NCI-H2171 treated with DMSO at 0.1 percent for 48 hours (cell line): ENCODE data around the gene NT5DC3.
A peak's percentile ranks its signal among the peaks of the same experiment; 100 is the strongest.
"Not testable (repeated sequence)": the region's sequence is repeated elsewhere in the genome, so short reads cannot be mapped to it uniquely, and the experiment has no call there.

Experiments used
- DNase-seq: peaks from one replicate; lab custom pipeline; 2025; lab: John Stamatoyannopoulos, UW

Gene NT5DC3

DNA sequence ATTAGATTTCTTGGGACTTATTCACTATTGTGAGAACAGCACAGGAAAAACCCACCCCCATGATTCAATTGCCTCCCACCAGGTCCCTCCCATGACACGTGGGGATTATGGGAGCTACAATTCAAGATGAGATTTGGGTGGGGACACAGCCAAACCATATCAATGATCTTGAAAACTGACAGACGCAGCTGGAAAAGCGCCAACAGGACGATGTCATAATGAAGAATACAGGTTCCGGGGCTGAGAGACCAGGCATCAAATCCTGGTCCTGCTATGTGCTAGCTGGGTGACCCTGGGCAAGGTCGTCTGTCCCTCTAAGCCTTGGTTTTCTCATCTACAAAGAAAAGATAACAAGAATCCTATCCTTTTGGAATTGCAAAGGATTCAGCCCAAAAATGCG is 31.4 kb downstream of the NT5DC3 start:
- DNase-seq, result not testable (repeated sequence)

GRCh38 chr12:103809154-103809553 is 31.9 kb downstream of the NT5DC3 start:
- no peak for DNase-seq

- DNase-seq, result no peak
These were observed 32.7 kb downstream of the NT5DC3 start for GRCh38 chr12:103808239-103808880.

DNA sequence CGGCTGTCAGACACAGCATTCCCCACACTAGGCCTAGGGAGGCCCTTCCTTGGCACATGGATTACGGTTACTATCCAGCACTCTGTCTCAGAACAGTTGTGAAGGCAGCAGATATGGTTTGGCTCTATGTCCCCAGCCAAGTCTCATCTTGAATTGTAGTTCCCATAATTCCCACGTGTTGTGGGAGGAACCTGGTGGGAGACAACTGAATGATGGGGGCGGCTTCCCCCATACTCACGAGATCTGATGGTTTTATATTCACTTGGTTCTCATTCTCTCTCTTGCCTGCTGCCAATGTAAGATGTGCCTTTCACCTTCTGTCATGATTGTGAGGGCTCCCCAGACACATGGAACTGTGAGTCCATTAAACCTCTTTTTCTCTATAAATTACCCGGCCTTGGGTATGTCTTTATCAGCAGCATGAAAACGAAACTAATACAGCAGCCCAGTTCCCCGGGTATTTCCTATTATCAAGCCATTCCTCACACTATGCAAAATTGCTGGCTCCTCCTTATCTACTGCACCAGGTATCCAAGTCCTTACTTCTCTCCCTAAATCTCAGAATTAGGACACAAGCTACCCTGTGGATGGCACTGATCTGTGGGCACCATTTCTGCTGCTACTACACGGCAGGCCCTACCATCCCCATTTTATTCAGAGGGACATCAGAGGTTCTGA is 33.3 kb downstream of the NT5DC3 start:
- no peak for DNase-seq

- DNase-seq, result no peak
These were observed 34.2 kb downstream of the NT5DC3 start for GRCh38 chr12:103806803-103807202.

DNA sequence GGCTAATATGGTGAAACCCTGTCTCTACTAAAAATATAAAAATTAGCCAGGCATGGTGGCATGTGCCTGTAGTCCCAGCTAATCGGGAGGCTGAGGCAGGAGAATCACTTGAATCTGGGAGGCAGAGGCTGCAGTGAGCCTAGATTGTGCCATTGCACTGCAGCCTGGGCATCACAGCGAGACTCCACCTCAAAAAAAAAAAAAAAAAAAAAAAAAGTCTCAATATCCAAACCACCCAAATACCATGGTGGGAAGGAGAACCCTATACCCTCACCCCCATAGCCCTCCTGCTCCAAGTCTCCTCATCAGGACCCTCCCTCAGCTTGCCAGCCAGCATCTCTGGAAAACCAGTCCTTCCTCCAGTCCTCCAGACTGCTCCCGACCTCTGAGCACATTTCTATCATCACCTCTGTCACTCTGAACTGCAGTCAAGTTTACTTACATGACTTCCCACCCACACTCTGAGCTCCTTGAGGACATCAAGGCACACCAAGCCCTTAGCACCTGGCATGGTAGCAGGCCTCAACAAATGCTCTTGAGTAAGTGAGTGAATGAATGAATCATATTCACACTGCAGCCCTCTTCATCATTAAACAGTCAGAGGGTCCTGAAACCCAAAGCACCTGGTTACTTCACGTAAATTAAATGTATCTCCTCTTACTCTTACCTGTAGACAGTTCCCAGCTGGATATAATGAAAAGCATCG is 35.2 kb downstream of the NT5DC3 start:
- no peak for DNase-seq

GRCh38 chr12:103803847-103804246 is 37.2 kb downstream of the NT5DC3 start:
- DNase-seq, result no peak

DNA sequence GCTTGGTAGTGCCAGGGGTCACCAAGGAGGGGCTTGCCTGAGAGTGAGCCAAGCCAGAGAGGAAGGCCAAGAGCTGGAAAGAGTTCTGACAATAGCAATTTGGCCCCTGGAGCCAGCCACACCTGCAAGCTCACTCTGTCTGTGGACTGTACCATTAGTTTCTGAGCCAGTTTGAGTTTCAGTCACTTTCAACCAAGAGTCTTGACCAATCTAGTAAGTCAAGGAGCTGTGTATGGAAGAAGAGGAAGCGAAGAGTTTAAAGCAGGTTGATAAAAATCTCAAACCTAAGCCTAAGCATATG is 38.5 kb downstream of the NT5DC3 start:
- no peak for DNase-seq

DNA sequence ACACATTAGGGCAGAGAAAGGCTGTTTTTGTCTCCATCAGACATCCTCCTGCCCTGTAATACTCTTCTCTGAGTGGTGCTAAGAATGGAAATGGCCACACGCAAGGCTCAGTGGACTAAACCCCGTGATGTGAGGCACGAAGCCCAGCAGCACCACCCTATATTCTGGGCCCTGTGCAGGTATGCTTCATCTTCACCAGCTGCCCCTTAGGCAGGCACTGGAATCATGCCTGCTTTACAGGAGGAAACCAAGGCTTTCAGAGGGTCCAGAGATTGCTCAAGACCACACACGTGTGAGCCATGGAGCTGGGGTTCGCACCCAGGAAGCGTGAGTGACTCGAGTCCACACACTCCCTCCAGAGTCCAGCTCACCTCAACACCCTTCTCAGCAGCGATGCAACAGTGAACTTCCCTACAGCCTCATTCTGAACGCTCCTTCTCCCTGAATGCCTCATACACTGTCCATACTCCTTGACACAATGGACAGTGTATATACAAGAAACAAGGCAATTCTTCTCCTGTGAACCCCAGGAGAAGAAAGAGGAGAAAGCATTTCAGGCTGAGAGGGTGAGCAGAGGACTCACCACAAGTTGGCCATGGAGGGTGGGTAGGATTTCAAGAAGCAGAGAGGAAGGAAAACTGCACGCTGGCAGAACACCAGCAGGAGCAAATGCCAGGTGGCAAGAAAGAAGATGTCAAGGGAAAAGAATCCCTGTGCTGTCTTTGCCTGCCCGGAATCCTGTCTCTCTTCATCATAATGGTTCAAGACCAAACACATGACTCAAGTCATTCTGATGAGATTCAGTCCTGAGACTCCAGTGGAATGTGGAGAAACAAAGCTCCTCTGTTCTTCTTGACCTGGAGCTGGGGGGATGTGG is 39.1 kb downstream of the NT5DC3 start:
- DNase-seq, result no peak

- DNase-seq, result peak; percentile 87
These were observed 40.9 kb downstream of the NT5DC3 start for GRCh38 chr12:103799857-103800771.

GRCh38 chr12:103799504-103799856 is 41.6 kb downstream of the NT5DC3 start:
- DNase-seq, result no peak

DNA sequence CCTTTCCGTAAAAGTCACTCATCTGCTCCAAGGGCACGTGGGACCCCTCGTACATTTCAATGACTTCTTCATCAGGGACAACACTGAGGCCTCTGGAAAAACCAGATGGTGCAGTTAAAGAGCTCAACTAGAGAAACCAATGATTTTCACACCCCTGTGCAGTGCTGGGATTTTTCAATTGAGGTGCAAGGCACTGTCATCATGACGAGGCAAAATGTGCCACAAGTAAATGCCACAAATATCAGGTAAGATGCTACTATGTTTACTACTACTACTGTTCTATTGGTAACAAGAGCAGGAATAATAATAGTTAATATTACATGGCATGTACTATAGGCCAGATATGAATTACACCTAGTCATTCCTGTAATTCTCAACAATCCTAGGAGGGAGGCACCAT is 42.4 kb downstream of the NT5DC3 start:
- no peak for DNase-seq

DNA sequence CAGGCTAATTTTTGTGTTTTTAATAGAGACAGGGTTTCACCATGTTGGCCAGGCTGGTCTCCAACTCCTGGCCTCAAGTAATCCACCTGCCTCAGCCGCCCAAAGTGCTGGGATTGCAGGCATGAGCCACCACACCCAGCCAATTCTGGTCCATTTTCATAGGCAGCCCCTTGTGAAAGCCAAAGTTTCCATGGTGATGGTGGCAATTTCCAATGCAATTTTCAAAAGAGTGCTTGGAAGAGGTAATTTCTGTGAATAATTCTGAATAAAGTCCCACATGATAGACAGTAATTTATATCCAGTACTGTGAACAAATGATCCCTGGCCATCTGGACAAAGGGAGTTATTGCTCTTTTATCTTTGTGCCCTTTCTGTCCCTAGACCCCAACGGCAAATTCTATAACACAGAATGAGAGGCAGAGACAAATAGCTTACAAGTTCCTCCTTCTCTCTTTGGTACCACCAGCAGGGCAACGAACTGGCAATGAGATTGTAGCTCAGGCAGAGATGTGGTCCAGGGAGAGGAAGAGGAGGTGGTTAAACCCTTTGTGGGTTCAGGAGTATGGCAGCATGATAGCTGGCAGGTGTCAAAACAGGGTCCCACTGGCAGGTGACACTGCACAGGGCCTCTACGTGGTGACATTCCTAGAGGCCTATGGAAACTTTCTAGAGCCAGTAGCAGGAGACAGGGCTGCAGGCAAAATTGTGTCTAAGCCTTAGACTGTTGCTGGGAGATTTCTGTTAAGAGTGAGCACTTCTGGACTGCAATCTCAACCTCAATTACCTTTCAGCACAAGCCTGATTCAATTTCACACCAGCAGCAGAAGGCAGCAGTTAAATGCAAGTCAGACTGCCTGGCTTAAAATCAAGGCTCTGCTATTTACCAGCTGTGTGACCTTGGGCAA is 46.5 kb downstream of the NT5DC3 start:
- DNase-seq, result no peak

DNA sequence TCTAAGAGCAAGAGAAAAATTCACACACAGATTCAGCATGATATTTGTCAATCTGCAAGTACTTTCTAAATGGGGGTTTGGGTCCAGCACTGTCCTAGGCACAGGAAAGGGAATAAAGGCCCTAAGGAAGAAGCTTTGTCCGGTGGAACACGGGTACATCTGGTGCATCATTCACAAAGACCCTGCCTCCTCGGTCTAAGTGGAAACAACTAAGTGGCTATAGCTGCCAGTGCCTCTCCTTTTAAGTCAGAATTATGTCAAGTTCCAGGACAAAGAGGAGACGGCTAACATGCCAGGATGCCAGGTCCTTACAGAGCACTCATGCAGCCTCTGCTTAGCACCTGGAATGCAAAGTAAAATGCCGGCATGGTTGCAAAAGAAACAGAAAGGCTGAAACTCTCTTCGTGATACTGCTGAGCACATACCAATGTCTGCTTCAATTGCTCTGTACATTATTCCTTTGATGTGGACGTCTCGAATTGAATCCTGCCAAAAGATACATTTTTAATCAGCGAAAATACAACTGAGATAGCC is 47.5 kb downstream of the NT5DC3 start:
- DNase-seq, result no peak

DNA sequence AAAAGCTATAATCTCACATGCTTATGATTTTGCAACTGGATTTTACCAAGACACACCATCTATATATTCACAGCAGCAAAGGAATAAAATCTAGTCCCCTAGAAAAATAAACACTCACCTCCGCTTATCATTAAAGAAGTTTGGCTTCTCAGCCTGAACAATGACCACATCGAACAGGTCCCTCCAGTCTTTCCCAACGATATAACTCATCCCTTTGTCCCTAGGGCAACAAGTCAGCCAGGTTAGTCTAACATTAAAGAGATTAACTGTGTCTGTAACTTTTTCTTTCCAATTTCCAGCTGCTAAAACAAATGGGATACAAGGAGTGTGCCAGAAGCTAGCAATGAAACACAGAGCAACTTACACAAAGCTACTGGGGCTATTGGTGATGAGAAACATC is 48.0 kb downstream of the NT5DC3 start:
- no peak for DNase-seq

GRCh38 chr12:103791350-103791920 is 49.6 kb downstream of the NT5DC3 start:
- DNase-seq, result no peak

GRCh38 chr12:103786201-103786600 is 54.8 kb downstream of the NT5DC3 start:
- DNase-seq, result no peak

DNA sequence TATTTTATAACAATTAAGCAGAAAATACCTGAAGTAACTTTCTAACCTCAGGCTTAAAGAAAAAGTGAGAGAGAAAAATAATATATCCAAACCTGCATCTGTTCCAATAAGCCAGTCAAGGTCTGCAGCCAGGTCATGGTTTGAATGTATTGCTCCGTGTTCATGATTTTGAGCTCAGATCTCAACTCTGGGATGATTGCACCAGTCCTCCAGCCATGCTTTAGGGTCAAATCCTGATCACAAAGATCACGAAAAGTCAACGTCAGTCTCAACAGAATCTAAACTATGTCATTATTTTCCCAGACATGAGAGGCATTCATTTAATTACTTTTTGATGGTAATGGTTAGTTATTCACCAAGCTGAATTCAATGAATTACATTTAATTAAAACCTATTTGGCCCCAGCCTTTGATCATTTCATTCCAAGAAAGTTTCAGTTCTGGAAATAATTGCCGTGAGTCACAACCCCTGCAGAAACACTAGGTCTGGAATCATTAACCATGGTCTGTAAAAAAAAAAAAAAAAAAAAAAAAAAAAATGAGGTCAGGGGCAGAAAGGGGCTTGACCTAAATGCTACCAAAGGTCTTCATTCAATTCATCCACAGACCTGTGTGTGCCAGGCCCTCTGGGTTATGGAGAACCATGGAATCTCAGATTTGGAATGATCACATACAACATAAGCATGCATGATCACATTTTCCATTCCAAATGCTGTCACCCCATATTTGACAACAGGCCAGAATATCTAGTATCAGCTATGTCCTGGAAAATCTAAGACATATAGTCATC is 55.6 kb downstream of the NT5DC3 start:
- DNase-seq, result no peak
